Activated CD4-positive, CD25-positive, alpha-beta regulatory T cell treated with anti-CD3 and anti-CD28 coated beads, Interleukin-2, amount 50 U/mL, for 16 hours (primary cell): ENCODE measurements around the gene TMEM19.

Experiments used
- DNase-seq: peaks from one replicate; pipeline ENCODE4 v3.0.0-alpha.2; 2020; ENCODE audit warnings: low read depth, low spot score

Gene TMEM19

DNA sequence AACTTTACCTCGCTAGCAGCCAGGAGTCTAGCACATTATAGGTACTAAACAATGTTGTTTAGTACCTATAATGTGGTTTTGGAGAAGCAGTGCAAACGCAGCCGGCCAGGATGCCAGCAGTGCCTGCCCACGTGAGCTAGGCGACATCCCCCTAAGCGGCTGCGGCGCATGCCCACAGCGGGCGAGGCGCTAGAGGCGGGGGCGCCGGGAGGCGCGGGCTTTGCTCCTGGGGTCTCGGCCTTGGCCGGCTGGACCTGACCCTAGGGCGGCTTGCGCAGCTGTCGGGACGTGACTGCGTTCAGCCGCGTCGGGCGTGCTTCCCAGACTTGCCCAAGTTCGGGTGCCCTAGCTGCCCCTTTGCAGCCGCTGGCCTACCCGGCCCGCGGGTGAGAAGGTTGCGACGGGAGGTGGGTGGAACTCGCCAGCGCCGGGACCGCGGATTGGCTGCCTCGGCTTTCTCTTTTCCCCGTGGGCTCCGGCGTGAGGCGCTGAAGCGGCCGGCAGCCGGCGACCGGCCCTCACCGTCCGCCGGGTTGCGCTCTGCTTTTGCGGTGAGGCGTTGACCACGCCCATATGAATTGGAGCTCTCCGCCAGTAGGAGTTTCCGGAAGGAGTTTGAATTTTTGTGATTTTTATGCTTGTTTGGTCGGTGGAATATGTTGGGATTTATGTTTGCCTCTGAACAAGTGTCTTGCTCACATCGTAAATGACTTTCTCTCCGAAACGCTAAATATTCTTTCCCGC is at the start of gene TMEM19:
TSS of gene TMEM19 (plus strand) at position 169 of the 744 bp plus-strand sequence. CDS start 599 bp downstream, outside the sequence.
- DNase-seq: peak; percentile 66

DNA sequence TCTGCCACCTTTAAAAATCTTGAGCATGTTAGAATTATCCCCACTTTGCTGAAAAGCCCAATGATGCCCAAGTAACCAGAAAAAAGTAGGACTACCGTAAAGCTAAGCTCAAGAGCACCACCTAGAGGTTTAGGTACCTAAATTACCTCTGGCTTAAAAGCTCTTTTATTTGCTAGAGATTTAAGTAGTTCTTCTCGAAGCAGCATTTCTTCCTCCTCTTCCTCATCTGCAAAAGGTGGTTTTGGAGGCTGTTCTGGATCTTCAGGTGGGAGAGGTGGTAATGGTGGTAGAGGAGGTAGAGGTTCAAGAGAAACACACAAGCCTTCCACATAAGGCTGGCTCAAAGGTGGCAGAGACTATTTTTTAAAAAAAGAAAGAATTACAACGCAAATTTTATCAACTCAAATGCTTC is 49.2 kb upstream of the TMEM19 start:
- no peak for DNase-seq

DNA sequence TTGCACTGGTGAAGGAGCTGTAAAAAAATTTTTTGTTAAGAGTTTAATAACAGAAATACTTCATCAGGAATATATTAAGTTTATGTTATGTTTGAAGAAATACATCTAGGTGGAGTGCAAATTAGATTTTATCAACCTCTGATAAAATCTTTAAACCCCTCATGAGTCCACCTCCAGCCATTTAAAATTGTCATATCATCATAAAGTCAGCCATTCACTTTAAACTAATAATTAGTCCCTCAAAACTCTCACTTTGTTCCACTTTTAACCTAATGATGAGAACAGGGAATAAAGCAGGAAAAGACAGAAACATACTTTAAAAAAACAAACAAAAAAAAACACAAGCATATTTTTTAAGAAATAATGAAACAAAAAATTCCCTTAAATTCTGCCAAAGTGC is 47.4 kb upstream of the TMEM19 start:
- no peak for DNase-seq

DNA sequence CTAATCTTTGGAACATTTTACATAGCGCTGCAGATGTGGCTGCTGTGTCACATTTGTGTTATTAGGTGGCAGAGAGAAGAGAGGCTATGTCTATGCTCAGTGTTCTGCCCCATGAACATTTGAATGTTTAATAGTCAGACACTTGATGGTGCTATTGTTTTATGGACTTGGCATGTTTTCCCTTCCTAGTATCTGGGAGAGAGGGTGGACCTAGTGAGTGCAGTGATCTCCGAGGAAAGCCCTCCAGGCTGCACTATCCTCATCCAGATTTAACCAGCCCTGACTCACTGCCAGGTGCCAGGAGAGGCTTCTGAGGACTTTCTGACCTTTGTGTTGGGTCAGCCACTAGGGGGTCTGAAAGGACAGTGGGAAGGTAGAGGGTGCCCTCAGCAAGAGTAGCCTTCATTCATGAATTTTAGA is 46.5 kb upstream of the TMEM19 start:
- no peak for DNase-seq

DNA sequence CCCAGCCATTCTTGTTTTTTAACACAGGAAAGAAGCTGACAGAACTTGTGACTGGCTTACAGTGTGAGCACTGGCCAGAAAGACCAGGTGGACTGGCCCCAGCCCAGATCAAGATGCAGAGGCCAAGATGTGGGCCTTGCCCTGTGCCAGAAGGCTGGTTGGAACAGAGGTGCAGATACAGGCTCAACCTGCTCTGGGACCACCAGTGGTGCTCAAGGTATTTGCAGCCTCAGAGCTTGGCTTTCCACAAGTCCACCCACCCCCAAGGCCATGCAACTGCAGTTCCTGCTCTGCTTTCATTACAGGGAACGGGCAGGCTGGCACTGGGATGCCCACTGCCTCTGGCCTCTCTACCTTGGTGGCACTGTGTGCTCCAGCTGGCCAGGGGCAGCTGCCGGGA is 45.6 kb upstream of the TMEM19 start:
- DNase-seq: no peak

DNA sequence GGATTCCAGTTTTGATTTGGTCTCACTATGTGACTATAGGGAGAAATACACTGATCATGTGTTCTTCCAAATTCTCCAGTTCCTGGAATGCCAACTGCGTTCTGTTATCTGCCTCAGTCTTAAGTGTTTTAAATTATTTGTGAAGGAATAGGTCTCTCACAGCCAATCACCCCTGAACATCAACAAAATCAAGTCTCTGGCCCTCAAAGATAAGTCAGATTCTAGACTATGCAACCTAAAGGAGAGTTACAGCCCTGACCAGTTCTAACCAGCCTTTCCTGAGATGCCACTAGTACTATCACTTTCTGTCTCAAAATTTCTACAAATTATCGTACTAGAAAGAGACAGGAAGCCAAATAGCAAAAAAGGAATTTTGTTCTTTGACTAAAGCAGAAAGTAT is 44.5 kb upstream of the TMEM19 start:
- no peak for DNase-seq

DNA sequence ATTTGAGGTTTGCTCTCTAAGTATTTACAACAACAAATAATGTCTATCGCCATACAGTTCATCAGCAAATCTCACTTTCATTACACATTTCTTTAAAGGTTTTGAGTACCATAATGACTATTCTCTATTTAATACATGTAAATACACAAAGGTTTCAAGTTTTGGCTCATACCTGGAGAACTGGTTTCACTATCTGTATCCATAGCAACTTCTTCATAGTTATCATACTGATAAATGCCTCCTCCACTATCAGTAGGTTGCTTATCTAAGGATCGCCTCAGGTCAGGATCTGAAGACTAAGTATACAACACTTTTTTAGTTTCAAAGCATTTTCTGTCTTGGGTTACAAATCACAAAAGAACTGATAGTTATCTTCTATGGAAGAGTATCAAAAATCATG is 43.6 kb upstream of the TMEM19 start:
- DNase-seq: no peak

DNA sequence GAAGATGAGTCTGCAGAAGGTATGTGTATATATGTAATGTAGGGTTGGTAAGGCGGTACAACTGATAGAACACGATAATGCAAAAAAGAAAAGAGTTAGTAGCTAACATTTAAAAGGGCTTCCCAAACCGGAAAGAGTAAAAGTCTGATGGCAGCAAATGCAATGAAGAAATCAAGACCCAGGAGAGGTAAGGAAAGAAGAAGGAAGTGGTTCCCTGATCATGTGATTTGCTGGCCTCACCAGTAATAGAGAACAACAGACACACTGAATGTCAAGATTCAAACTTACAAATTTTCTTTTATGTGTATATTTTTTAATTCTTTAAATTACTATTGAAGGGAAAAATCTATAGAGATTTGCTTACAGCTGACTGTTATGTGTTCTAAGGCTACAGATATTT is 40.6 kb upstream of the TMEM19 start:
- no peak for DNase-seq

DNA sequence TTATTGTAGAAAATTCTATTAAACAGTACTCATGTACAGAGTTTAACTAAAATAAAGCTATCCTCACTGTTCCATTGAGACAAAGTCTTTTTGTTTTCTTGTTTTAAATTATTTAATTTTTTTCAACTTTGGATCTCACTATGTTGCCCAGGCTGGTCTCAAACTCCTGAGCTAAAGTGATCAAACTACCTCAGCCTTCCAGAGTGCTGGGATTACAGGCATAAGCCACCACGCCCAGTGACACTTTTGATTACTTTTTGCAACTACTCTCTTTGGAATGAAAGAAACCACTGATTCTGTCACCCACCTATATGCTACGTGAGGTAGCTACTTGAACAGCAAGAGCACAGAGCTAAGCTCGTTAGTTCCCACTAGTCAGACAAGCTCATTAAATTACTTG is 39.4 kb upstream of the TMEM19 start:
- DNase-seq: no peak

DNA sequence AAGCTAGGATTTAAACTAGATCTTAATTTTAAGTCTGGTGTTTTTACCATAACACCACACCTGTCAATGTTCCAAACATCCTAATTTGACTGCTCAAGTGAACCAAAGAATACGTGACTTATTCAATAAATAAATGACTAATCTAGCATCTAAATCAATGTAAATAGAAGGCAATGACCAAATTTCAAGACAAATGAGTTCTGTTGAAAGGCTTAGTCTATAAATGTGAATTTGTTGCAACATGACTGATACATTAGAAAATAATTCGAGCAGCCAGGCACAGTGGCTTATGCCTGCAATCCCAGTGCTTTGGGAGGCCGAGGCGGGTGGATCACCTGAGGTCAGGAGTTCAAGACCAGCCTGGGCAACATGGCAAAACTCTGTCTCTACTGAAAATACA is 37.3 kb upstream of the TMEM19 start:
- no peak for DNase-seq

DNA sequence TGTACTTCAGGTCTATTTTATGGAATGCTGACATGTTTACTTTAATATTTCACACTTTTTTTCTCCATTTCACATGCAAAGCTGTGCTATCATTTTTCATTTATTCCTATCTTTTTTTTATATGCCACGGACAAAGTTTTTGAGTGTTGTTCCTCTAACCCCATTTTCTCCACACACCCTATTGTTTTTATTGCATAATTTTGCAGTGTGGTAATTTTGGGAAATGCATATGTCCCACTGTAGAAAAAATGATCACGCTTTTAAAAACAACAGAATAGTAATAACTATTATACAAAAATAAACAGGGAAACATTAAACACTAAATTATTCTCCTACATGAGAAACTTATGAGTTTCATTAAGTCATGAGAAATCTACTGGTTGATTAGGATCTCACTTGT is 36.5 kb upstream of the TMEM19 start:
- DNase-seq: no peak

DNA sequence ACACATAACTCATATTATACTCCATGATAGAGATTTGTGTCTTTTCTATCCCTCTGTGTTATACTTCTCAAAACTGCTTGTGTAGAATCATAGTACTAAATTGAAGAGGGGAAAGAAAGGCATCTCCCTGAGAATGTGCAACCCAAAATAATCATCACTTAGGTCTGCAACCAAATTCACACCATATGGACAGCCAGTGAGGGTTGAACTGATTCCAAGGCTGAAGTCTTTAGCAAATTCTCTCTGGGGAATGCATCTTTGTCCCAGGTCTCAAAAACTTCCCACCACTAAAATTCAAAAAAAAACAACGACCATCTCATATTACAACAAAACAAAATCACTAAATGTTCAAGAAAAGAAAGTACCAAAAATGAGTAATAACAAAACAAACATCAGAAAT is 33.2 kb upstream of the TMEM19 start:
- DNase-seq: no peak

DNA sequence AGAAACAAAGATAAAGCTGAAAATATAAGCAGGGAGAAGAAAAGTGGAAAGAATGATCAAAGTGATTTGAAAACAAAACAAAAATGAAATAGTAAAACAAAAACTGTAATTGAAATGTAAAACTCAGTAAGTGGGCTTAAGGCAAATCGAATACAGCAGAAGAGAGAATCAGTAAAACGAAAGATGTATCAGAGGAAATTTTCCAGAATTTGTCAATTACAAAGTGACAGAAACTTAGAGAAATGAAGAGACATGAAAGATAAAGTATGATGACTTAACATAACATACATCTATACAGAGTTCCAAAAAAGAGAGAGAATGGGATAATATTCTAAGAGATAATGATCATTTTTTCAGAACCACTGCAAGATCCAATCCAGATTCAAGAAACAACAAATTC is 32.7 kb upstream of the TMEM19 start:
- no peak for DNase-seq

DNA sequence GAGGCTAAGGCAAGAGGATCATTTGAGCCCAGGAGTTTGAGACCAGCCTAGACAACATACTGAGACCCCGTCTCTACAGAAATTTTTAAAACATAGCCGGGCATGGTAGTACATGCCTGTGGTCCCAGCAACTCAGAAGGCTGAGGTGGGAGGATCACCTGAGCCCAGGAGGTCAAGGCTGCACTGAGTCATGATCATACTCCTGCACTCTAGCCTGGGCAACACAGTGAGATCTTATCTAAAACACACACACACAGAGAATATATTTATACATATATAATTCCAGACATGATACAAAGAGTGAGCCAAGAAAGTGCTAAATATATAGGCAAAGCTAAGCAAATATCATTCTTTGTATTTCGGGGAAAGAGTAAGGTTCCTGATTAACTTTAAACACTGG is 31.7 kb upstream of the TMEM19 start:
- no peak for DNase-seq

DNA sequence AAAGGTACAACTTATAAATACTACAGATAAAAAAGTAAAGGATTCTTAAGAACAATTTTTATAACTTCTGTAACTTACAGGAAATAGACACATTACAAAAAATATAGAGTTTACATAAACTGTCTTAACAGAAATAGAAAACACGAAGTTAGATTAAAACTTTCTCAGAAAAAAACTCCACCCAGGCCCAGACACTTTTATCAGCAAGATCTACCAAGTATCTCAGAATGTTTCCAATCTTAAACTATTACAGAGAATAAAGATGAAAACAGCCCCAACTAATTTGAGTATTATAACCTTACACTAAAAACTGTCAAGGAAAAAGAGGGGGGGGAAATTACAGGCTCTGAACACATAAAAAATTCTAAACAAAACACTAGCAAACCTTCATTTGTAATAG is 30.4 kb upstream of the TMEM19 start:
- DNase-seq: no peak

DNA sequence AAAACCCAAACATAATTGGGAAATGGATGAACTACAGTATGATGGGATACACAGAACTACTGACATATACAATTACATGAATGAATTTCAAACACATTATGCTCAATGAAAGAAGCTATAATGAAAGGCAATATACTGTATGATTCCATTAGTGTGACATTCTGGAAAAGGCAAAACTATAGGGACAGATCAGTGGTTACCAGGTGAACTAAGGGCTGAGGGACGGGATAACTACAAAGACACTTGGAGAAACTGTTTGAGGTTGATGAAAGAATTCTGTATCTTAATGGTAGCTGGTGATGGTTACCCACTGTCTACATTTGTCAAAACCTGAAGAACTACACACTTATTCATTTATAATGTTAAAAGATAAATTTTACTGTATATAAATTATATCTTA is 30.0 kb upstream of the TMEM19 start:
- no peak for DNase-seq

DNA sequence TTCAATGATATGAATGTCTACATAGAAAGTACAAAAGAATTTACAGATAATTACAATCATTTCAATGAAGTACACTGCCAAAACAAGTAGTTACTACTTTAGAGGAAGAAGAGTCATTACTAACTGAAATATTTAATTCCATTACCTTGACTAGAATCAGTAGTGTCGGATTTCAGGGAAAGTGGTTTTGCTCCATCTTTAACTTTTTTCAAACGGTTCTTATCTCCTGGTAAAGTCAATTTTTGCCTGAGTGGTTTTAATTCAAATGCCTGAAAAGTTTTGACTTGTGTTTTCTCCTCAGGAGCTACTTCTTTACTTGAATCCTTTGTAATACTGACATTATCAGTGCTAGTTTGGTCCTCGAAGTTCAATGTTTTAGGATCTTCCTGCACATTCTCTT is 29.1 kb upstream of the TMEM19 start:
- no peak for DNase-seq

DNA sequence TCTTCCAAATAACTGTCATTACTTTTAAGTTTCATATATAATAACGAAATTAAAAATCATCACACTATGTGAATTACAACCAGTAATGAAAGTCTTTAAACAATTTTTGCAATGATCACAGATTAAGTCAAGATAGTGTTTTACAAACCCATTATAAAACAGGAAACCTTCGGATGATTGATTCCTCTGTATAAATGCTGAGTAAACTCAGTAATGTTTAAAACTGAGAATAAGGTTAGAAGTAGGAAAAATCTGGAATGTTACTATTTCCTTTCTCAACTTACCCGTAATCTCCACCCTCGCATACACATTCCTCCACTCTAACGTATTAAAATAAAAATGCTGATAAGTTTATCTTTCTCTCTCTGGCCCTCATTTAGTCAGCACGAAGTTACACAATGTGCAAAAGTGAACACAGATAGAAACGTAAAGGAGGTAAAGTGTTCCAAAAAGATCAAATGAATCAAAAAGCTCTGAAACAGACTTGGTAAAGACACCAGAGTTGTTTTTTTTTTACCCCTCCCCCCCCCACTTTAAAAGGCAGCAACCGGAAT is 23.8 kb upstream of the TMEM19 start:
- DNase-seq: no peak

DNA sequence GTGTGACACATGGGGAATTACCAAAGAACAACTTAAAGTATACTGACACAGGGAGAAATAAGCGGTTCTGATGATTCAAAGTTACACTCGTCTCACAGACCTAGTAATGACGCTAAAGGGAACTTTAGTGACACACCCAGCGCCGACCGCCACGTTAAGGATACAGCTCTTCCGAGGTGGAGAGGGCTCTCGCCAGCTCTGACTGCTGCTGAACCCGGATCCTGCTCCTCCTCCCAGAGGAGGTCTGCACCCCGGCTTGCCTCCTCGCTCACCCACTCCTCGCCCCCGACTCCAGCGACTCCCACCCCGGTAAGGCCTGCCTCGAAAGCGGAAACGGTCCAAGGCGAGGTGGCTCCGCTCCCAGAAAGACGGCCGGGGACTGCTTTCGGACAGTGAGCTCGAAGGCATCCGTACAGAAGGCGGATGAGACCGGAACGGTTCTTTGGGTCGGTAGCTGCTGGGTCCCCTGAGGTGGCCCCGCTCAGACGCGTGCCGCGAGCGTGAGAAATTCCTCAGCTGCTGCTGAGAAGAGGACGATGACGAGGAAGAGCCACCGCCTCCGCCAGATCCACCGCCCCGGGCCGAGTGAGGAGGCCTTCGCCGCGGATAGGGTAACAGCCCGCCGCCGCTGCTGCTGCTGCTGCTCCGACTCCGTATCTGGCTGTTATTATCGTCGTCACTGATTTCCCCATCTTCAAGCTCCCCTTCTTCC is 22.9 kb upstream of the TMEM19 start:
- peak; percentile 48 for DNase-seq

DNA sequence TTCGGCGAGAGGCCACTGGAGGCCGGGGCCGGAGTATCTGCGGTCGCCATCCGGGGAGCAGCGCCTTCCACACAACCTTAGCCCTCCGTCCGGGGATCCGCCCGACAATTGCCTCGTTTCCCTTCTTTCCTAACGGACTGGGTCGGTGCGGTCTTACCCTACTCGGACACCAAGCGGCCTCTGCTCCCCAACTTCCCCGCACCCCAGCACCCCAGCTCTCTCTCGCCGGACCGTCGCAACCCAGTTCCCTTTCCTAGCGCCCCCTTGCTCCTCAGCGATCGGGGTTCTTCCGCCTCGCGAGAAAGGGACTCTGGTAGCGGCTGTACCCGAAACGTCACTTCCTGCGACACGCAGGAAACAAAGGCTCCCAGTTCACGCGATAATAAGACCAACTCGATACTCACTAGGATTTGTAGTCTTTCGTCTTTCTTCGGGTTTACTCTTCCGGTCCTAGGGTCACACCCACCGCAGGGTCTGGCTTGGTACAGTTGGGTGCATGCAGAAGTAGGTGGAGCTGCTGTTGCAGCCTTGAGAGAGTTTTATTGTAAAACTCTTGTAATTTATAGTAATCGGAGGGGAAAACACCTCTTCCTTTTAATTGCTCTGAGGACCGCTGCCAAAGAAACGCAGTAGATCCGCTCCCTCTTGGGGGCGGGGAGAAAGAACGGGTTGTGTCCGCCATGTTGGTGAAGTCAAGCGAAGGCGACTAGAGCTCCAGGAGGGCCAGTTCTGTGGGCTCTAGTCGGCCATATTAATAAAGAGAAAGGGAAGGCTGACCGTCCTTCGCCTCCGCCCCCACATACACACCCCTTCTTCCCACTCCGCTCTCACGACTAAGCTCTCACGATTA is 22.1 kb upstream of the TMEM19 start, which contains the start of the genes THAP2 and ZFC3H1:
TSS of gene THAP2 (plus strand) at position 741 of the 850 bp plus-strand sequence. CDS start 209 bp downstream, outside the sequence.
TSS of gene ZFC3H1 (minus strand) at position 288 of the 850 bp plus-strand sequence. CDS start at position 50, 238 bp downstream.
- DNase-seq: peak; percentile 89

DNA sequence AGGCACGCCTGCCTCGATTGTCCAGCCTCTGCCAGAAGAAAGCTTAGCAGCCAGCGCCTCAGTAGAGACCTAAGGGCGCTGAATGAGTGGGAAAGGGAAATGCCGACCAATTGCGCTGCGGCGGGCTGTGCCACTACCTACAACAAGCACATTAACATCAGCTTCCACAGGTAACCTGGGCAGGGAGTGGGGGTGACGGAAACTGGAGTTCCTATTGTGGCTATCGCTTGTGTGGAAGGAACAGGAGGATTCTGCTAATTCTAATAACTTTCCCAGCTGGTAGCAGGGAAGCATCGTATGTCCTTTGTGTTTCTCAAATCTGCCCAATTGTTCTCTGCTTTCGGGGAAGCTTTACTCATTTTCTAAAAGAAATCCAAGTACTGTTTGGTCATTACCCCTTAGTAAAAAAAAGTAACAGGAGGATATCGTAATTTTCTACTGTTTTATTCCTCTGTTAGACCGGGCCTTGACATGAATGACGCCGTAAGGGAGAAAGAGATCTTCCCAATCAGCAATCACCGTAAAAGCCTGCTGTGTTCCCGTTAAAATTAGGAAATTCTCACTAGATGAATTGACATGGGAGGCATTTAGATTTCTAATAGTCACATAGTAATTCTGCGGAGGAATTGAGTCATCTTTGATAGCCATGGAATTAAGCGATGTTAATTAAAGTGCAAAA is 21.3 kb upstream of the TMEM19 start:
- no peak for DNase-seq
